SU-DHL-6 (cell line): Measurements from ENCODE around the gene CRYGN.

Experiments
- H2AFZ ChIP-seq: fragments of 200-600 bp; sonication (generic); 2 replicates; pipeline ENCODE4 v1.6.1; 2014; ENCODE audit warnings: low read depth, mild to moderate bottlenecking, moderate library complexity, mixed read lengths, antibody characterized with exemption, low read length; ENCODE audit not compliant: severe bottlenecking
- H3F3A ChIP-seq: fragments of 200-600 bp; shearing (Covaris generic); 2 replicates; pipeline ENCODE4 v1.6.0; 2016; ENCODE audit warnings: antibody characterized with exemption, mild to moderate bottlenecking; ENCODE audit not compliant: insufficient read depth
- H3K27ac ChIP-seq: fragments of 200-600 bp; sonication (generic); 2 replicates; pipeline ENCODE4 v1.5.1; 2016; ENCODE audit warnings: low read depth, mild to moderate bottlenecking, low read length, moderate library complexity, mixed read lengths
- H3K27me3 ChIP-seq: fragments of 200-600 bp; sonication (generic), shearing (Covaris generic); 2 replicates; pipeline ENCODE4 v1.6.0; 2014; ENCODE audit warnings: mild to moderate bottlenecking, low read length
- H3K36me3 ChIP-seq: fragments of 200-600 bp; sonication (generic); 2 replicates; pipeline ENCODE4 v1.6.1; 2014; ENCODE audit warnings: mild to moderate bottlenecking, low read length, mixed read lengths
- H3K4me2 ChIP-seq: fragments of 300-600, 200-600 bp; shearing (Covaris generic), sonication (generic); 2 replicates; pipeline ENCODE4 v1.6.0; 2014; ENCODE audit warnings: low read length, low read depth, mild to moderate bottlenecking; ENCODE audit not compliant: poor library complexity, severe bottlenecking
- H3K4me3 ChIP-seq: fragments of 200-600 bp; sonication (generic); 2 replicates; pipeline ENCODE4 v1.5.1; 2014; ENCODE audit warnings: antibody characterized with exemption, low read length, mild to moderate bottlenecking, mixed read lengths; ENCODE audit not compliant: insufficient read depth, poor library complexity, severe bottlenecking
- H3K79me2 ChIP-seq: fragments of 200-600 bp; sonication (generic); 2 replicates; pipeline ENCODE4 v1.6.1; 2014; ENCODE audit warnings: mild to moderate bottlenecking, low read length, moderate library complexity; ENCODE audit not compliant: insufficient read depth
- H3K9ac ChIP-seq: fragments of 200-600 bp; sonication (generic); 2 replicates; pipeline ENCODE4 v1.7.0; 2014; ENCODE audit warnings: mild to moderate bottlenecking, low read length
- H3K9me2 ChIP-seq: fragments of 200-600 bp; sonication (generic); replicated peaks from 2 replicates; pipeline ENCODE4 v1.6.1; 2014; ENCODE audit warnings: low read length; ENCODE audit not compliant: insufficient read depth
- H3K9me3 ChIP-seq: fragments of 200-600 bp; sonication (generic); 2 replicates; pipeline ENCODE4 v1.6.1; 2014; ENCODE audit warnings: low read length, mixed read lengths; ENCODE audit not compliant: insufficient read depth
- H4K20me1 ChIP-seq: fragments of 200-600 bp; sonication (generic); 2 replicates; pipeline ENCODE4 v1.6.1; 2014; ENCODE audit warnings: low read depth, mild to moderate bottlenecking, antibody characterized with exemption, low read length, moderate library complexity, mixed read lengths
- EZH2phosphoT487 ChIP-seq: fragments of 200-600 bp; sonication (generic), shearing (Covaris generic); conservative IDR thresholded peaks from 2 replicates; pipeline ENCODE4 v1.6.1; 2018; ENCODE audit warnings: mild to moderate bottlenecking, antibody characterized with exemption, low read length, moderate library complexity, mixed read lengths
- TF ChIP-seq, protein P1 (sequence below): fragments of 200-600 bp; sonication (generic); IDR thresholded peaks from one replicate; pipeline ENCODE4 v1.5.1; 2017; ENCODE audit warnings: antibody characterized with exemption, mild to moderate bottlenecking, low read length, moderate library complexity; ENCODE audit not compliant: insufficient read depth, poor library complexity, severe bottlenecking

Gene CRYGN

DNA sequence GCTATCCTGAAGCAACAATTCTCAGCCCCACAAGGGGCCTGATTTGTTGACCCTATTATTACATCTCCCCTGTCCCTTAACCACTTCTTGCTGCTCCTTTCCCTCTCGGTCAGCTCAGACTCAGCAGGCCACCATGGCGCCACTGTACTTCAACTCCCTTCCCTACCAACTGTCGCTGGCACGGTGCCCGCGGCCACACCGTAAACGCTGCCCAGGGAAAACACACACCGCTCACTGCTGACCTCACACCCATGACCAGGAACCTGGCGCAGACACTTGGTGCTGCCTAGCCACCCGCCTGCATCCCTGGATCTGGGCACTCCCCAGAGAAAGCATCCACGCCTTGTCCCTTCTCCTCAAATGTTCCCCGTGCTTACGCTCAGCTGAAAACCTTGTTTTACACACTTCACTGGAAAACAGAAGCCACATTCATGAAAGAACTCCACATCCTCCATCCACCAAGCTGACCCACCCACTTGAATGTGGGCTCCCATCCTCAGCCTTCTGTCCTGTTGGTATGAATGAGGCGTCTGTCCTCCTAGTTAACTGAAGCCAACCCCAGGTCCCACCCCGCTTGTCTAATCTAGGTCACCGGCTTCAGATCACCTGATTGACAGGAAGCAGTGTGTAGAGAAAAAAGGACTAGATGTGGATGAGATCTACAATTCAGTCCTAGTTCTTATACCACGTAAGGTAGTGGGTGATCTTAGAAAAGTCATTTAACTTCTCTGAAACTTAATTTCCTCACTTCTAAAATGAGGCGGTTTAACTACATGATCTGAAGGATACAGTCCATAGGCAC lies 28.5 kb upstream of the CRYGN start:
- peaks cover 39% of the 10 kb centered on the region for H3K36me3 ChIP-seq
- no peaks in the 10 kb centered on the region for H3K79me2 ChIP-seq
- no peak overlapping the region for H3K27ac ChIP-seq

DNA sequence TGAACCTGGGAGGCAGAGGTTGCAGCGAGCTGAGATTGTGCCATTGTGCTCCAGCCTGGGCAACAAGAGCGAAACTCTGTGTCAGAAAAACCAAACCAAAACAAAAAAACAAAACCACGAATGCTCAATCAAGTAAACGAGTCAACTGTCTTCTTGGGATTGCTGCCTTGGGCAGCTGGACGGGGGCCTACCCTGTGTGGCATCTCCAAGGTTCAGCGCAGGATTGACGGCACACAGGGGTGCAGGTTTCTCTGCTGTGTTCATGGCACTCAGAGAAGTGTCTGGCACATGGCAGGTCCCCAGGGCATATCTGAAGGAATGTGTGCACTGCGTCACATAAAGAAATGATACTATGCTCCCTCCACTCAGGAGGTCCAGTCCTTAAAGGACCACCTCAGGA lies 25.2 kb upstream of the CRYGN start:
- H3K9ac ChIP-seq, result no peak overlapping the region
- H3K27ac ChIP-seq, result no peak overlapping the region
- H3K9me2 ChIP-seq, result no peaks in the 10 kb centered on the region
- TF ChIP-seq, protein P1, sequence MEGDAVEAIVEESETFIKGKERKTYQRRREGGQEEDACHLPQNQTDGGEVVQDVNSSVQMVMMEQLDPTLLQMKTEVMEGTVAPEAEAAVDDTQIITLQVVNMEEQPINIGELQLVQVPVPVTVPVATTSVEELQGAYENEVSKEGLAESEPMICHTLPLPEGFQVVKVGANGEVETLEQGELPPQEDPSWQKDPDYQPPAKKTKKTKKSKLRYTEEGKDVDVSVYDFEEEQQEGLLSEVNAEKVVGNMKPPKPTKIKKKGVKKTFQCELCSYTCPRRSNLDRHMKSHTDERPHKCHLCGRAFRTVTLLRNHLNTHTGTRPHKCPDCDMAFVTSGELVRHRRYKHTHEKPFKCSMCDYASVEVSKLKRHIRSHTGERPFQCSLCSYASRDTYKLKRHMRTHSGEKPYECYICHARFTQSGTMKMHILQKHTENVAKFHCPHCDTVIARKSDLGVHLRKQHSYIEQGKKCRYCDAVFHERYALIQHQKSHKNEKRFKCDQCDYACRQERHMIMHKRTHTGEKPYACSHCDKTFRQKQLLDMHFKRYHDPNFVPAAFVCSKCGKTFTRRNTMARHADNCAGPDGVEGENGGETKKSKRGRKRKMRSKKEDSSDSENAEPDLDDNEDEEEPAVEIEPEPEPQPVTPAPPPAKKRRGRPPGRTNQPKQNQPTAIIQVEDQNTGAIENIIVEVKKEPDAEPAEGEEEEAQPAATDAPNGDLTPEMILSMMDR, result no peak
- no peak for TF ChIP-seq EZH2phosphoT487
- H3K9me3 ChIP-seq, result peaks cover 20% of the 10 kb centered on the region; the same call in 1 of the 2 replicates
- peaks cover 27% of the 10 kb centered on the region for H3K36me3 ChIP-seq
- no peak overlapping the region for H3K4me3 ChIP-seq
- H3F3A ChIP-seq, result no peaks in the 10 kb centered on the region
- H3K79me2 ChIP-seq, result no peaks in the 10 kb centered on the region
- no peaks in the 10 kb centered on the region for H3K27me3 ChIP-seq
- no peaks in the 10 kb centered on the region for H4K20me1 ChIP-seq
- H2AFZ ChIP-seq, result no peak overlapping the region
- H3K4me2 ChIP-seq, result no peak overlapping the region

More for the DNA sequence above, 28.5 kb upstream of the CRYGN start:
- H2AFZ ChIP-seq, result no peak overlapping the region
- H3K9me2 ChIP-seq, result no peaks in the 10 kb centered on the region
- H4K20me1 ChIP-seq, result no peaks in the 10 kb centered on the region
- no peak overlapping the region for H3K4me3 ChIP-seq
- H3K4me2 ChIP-seq, result no peak overlapping the region
- no peak overlapping the region for H3K9ac ChIP-seq
- TF ChIP-seq, protein P1, result no peak
- TF ChIP-seq EZH2phosphoT487, result no peak
- peaks cover 6% of the 10 kb centered on the region; the same call in 1 of the 2 replicates for H3K9me3 ChIP-seq
- peaks cover 3% of the 10 kb centered on the region; the same call in 1 of the 2 replicates for H3F3A ChIP-seq
- H3K27me3 ChIP-seq, result no peaks in the 10 kb centered on the region

DNA sequence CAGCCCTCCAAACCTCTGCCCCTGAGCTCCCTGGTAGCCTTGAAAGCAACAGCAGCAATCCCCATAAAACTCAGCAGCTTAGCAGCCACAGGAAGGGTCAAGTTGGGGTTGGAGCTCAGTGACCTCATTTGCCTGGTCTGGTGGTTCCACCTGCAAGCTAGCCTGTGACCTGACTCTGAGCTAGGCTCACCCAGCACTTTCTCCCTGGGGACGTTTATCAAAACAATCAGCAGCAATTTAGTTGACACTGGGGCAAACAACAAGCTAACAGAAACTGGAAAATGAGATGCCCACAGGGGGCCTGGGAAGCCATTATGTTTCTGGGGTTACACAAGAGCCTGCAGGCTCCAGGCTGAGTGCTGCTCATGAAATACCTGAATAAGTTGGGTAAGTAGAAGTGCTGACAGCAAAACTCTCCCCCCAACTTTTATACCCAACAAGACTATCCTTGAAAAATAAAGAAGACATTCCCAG lies 22.4 kb upstream of the CRYGN start:
- no peaks in the 10 kb centered on the region for H3F3A ChIP-seq
- no peak overlapping the region for H3K4me3 ChIP-seq
- no peak for TF ChIP-seq EZH2phosphoT487
- TF ChIP-seq, protein P1, result no peak
- no peak overlapping the region for H2AFZ ChIP-seq
- H3K36me3 ChIP-seq, result peaks cover 20% of the 10 kb centered on the region
- no peak overlapping the region for H3K27ac ChIP-seq
- no peaks in the 10 kb centered on the region for H3K79me2 ChIP-seq
- no peak overlapping the region for H3K4me2 ChIP-seq
- no peaks in the 10 kb centered on the region for H3K9me2 ChIP-seq
- H3K27me3 ChIP-seq, result no peaks in the 10 kb centered on the region
- peaks cover 20% of the 10 kb centered on the region; the same call in 1 of the 2 replicates for H3K9me3 ChIP-seq
- H4K20me1 ChIP-seq, result no peaks in the 10 kb centered on the region
- no peak overlapping the region for H3K9ac ChIP-seq
